ENCODE data around the gene A1BG.

- TF ChIP-seq CTCF (IDR thresholded peaks at IDR 0.05 in 4 of 5, conservative IDR thresholded peaks at IDR 0.05 in 1 of 5) (no peak), POLR2A (IDR thresholded peaks at IDR 0.05) (no peak)
These were observed 1.3 kb upstream of the A1BG start for GRCh38 chr19:58354478-58355030.

All from gastrocnemius medialis (tissue), 4 donors.